ENCODE data around the gene PANX2. TPM values are rescaled to one million over a fixed set of nuclear protein-coding genes. Genes with fewer than 3 reads are reported as not detected.

The PANX2 gene
- total and polyA plus RNA-seq, 9 of the 15 experiments (the other 6 are each of a cell fraction or from before 2014, with no cell fraction given): 0.01 to 3.9 (median 0.67) TPM; not detected in 1

- ChIA-PET POLR2A (no interaction called here), CTCF (ENCODE audit: low intra/inter-chr PET ratio) (no interaction called here)
- no peak for FAIRE-seq
- Histone ChIP-seq H2AFZ (ENCODE audit: low read depth, low read length) (no peak overlapping the region), H3K27me3 (ENCODE audit: control insufficient read depth in 2 of 2, insufficient read depth in 2 of 2, low read length in 2 of 2) (no peaks in the 10 kb centered on the region), H3K9me3 (replicated peaks; ENCODE audit: control insufficient read depth, insufficient read depth, low read depth, low read length) (no peaks in the 10 kb centered on the region), H4K20me1 (replicated peaks; ENCODE audit: control insufficient read depth, insufficient read depth, low read length) (peaks cover 8% of the 10 kb centered on the region; the same call in 1 of the 2 replicates), H3K79me2 (ENCODE audit: control insufficient read depth, insufficient read depth, low read length) (peaks cover 63% of the 10 kb centered on the region), H3K4me2 (ENCODE audit: insufficient read depth, low read length) (no peak overlapping the region), H3K27ac (ENCODE audit: extremely low read depth, low read depth, low read length) (no peak overlapping the region), H3K4me1 (replicated peaks in 1 of 2; ENCODE audit: control insufficient read depth in 2 of 2, insufficient read depth in 2 of 2, low read length in 2 of 2) (peaks cover 20 to 87% of the 10 kb centered on the region in 2 experiments), H3K9me1 (ENCODE audit: control insufficient read depth, insufficient read depth, low read length) (peaks cover 7% of the 10 kb centered on the region), H3K9ac (ENCODE audit: insufficient read depth in 1 of 2, low read depth in 2 of 2, low read length in 2 of 2) (no peak overlapping the region; a peak in 2 of 4 replicates), H3K36me3 (ENCODE audit: control insufficient read depth, insufficient read depth, low read length) (peaks cover 33% of the 10 kb centered on the region; the same call in 2 of the 3 replicates), H3K4me3 (no peak overlapping the region)
- TF ChIP-seq ZNF445 (CRISPR knock-in tag; IDR thresholded peaks at IDR 0.05; ENCODE audit: low read depth): no peak
- no peak for TF ChIP-seq ZSCAN32 (CRISPR knock-in tag; IDR thresholded peaks at IDR 0.05)
- TF ChIP-seq MITF (IDR thresholded peaks at IDR 0.05): no peak
- TF ChIP-seq TARDBP (IDR thresholded peaks at IDR 0.05): no peak
- TF ChIP-seq ZBTB1 (CRISPR knock-in tag; IDR thresholded peaks at IDR 0.05; ENCODE audit: borderline replicate concordance, low read depth): no peak
- no peak for TF ChIP-seq BRD4 (IDR thresholded peaks at IDR 0.05)
- TF ChIP-seq PRPF4 (IDR thresholded peaks at IDR 0.05; ENCODE audit: insufficient read depth, low read depth, low read length, poor library complexity, severe bottlenecking): no peak
- TF ChIP-seq HLTF (IDR thresholded peaks at IDR 0.05): no peak
- no peak for TF ChIP-seq MED1 (CRISPR knock-in tag; IDR thresholded peaks at IDR 0.05; ENCODE audit: borderline replicate concordance)
- in situ Hi-C loops (cut with MboI) (no loop called here), intact Hi-C loops (cut with micrococcal nuclease) (no loop called here)
- WGBS (ENCODE audit: insufficient coverage, low coverage, missing lambda C conversion rate): 86% methylated on average over 7 of the region's 11 CpGs
- BruUV-seq (replicated peaks): no TSS peak
- no peak for DNase-seq (ENCODE audit: extremely low read depth in 1 of 4, low spot score in 3 of 4)
- ATAC-seq: no peak
These were observed 17.8 kb downstream of the PANX2 start for GRCh38 chr22:50188356-50188755.
